HepG2 (cell line): ENCODE data around the gene USF1. TPM values are rescaled to one million over a fixed set of nuclear protein-coding genes. Genes with fewer than 3 reads are reported as not detected.

ENCODE experiments used
- ATAC-seq: fragments of 200-7000 bp; cut with Tn5 transposase; 3 replicates; pipeline ENCODE4 v1.9.1; 2020; ENCODE audit warnings: mild to moderate bottlenecking, moderate library complexity
- BruUV-seq: library from RNA; stranded (reverse); fragments of 400-500 nt; replicated peaks from 2 replicates; lab custom pipeline; 2021; lab: Mats Ljungman, UMichigan
- CTCF ChIA-PET: fragments of 300-600 bp; formaldehyde crosslinking; extraction: SDS; loops from one replicate; lab custom pipeline; 2021; ENCODE audit warnings: low total read pairs, inconsistent platforms, low intra/inter-chr PET ratio; lab: Yijun Ruan, JAX
- POLR2A ChIA-PET: fragments of 350-600 bp; sonication (Branson Sonifier 250); formaldehyde crosslinking; loops from one replicate; lab custom pipeline; 2020; ENCODE audit warnings: antibody characterized with exemption, inconsistent platforms; lab: Yijun Ruan, JAX
- DNase-seq: peaks from one replicate; pipeline ENCODE4 v3.0.0-alpha.2; 2015; ENCODE audit warnings: low spot score
- FAIRE-seq: peaks from 3 replicates; lab custom pipeline; 2011; peaks lifted over from hg19 to GRCh38; lab: Jason Lieb, UNC
- H2AFZ ChIP-seq: one replicate; pipeline ENCODE4 v1.6.1; 2011; ENCODE audit warnings: low read length, inconsistent platforms
- H3K27ac ChIP-seq: fragments of 300-600 bp; 3 replicates; pipeline ENCODE4 v1.8.0; 2011; ENCODE audit warnings: mixed run types, mild to moderate bottlenecking, mixed read lengths, low read length, inconsistent platforms; ENCODE audit not compliant: insufficient read depth; ENCODE audit errors: extremely low read length
- H3K27me3 ChIP-seq, 2 experiments: fragments of 200-600 bp in 1 of 2; 2 replicates in 1 of 2; 3 replicates in 1 of 2; pipeline versions ENCODE4 v1.6.0 to v1.8.0; 2011; ENCODE audit warnings: low read length in 2 of 2, mild to moderate bottlenecking in 2 of 2, moderate library complexity in 2 of 2, inconsistent platforms in 1 of 2; ENCODE audit not compliant: insufficient read depth in 2 of 2, control insufficient read depth in 1 of 2
- H3K36me3 ChIP-seq, 2 experiments: fragments of 200-600 bp in 1 of 2; replicated peaks in 1 of 2; 2 replicates in 1 of 2; 3 replicates in 1 of 2; pipeline versions ENCODE4 v1.5.1 to v1.8.0; 2011; ENCODE audit warnings: low read length in 2 of 2, inconsistent platforms in 1 of 2; ENCODE audit not compliant: insufficient read depth in 2 of 2, control insufficient read depth in 1 of 2
- H3K4me1 ChIP-seq: 2 replicates; pipeline ENCODE4 v1.5.1; 2012; ENCODE audit warnings: low read length, inconsistent platforms; ENCODE audit not compliant: insufficient read depth
- H3K4me2 ChIP-seq: 2 replicates; pipeline ENCODE4 v1.6.0; 2011; ENCODE audit warnings: low read depth, low read length, inconsistent platforms
- H3K4me3 ChIP-seq, 3 experiments: fragments of 200-600 bp in 1 of 3; sonication (generic), shearing (Covaris generic) in 1 of 3; replicated peaks in 1 of 3; 2 replicates each; pipeline ENCODE4 v1.5.1; 2011 to 2016; ENCODE audit warnings: low read length in 3 of 3, inconsistent platforms in 2 of 3, low read depth in 2 of 3, mild to moderate bottlenecking in 2 of 3, control low read depth in 1 of 3, mixed read lengths in 1 of 3; ENCODE audit not compliant: insufficient read depth in 1 of 3
- H3K79me2 ChIP-seq: one replicate; pipeline ENCODE4 v1.6.1; 2011; ENCODE audit warnings: low read length, inconsistent platforms; ENCODE audit not compliant: insufficient read depth
- H3K9ac ChIP-seq: 2 replicates; pipeline ENCODE4 v1.6.0; 2011; ENCODE audit warnings: mild to moderate bottlenecking, low read depth, low read length, inconsistent platforms; ENCODE audit not compliant: insufficient read depth
- H3K9me3 ChIP-seq: 2 replicates; pipeline ENCODE4 v1.5.1; 2012; ENCODE audit warnings: mild to moderate bottlenecking, low read length
- H4K20me1 ChIP-seq: 2 replicates; pipeline ENCODE4 v1.6.0; 2011; ENCODE audit warnings: inconsistent platforms, mild to moderate bottlenecking, low read length, moderate library complexity; ENCODE audit not compliant: insufficient read depth
- HNF4G ChIP-seq, 2 experiments: sonication (generic) in 1 of 2; formaldehyde crosslinking in 1 of 2; IDR thresholded peaks; 2 replicates each; pipeline versions ENCODE4 v1.4.0 to v1.6.1; 2011 to 2020; ENCODE audit warnings: borderline replicate concordance in 2 of 2, low read depth in 2 of 2, mild to moderate bottlenecking in 2 of 2, low read length in 1 of 2, missing genetic modification reagents in 1 of 2, moderate library complexity in 1 of 2
- POLR2G ChIP-seq: fragments of 200-400 bp; formaldehyde crosslinking; IDR thresholded peaks from 2 replicates; pipeline ENCODE4 v1.6.1; 2018; ENCODE audit warnings: mild to moderate bottlenecking, low read depth, low read length, moderate library complexity
- ZNF720 ChIP-seq: sonication (generic); formaldehyde crosslinking; IDR thresholded peaks from 2 replicates; pipeline ENCODE4 v1.4.0; 2020; ENCODE audit warnings: missing genetic modification reagents
- WGBS: methylation state at CpG from one replicate; pipeline ENCODE4 v1.1.6; 2017; ENCODE audit warnings: low lambda C conversion rate; 5-methylcytosine and 5-hydroxymethylcytosine counted together
- in situ Hi-C: cut with HindIII; loops from 2 replicates; pipeline ENCODE4 v1.10.0; 2017; ENCODE audit warnings: low pct_unique_long_range_greater_than_20kb; ENCODE audit not compliant: extremely low pct_ligation_motif_present
- intact Hi-C: fragments of 100-400 bp; cut with micrococcal nuclease; formaldehyde crosslinking; loops from one replicate; pipeline ENCODE4 v1.10.0; 2022; ENCODE audit not compliant: unreplicated experiment
- polyA plus RNA-seq, 8 experiments: library from polyadenylated mRNA; depleted of rRNA in 3 of 8; stranded (reverse) in 7 of 8; unstranded in 1 of 8; fragments of >200 nt; fragmentation: Illumina TruSeq in 4 of 8; extraction: Trizol in 4 of 8; gene quantifications; 2 replicates each; pipeline versions ENCODE4 v1.2.1 to v1.2.3, GENCODE V29; 2011 to 2016; ENCODE audit warnings: low read depth in 4 of 8, missing spikeins in 1 of 8, mixed read lengths in 1 of 8; ENCODE audit not compliant: insufficient read depth in 1 of 8
- total RNA-seq, 5 experiments: library from RNA; depleted of rRNA; stranded (reverse); fragments of >200 nt; fragmentation: Illumina TruSeq; extraction: Trizol; gene quantifications; 2 replicates each; pipeline ENCODE4 v1.2.3, GENCODE V29; 2016; ENCODE audit warnings: low read depth in 1 of 5
- TF ChIP-seq, protein P1 (sequence below): sonication (generic); formaldehyde crosslinking; IDR thresholded peaks from 2 replicates; pipeline ENCODE4 v1.4.0; 2020; ENCODE audit warnings: missing genetic modification reagents
- TF ChIP-seq, protein P2 (sequence below): sonication (generic); formaldehyde crosslinking; conservative IDR thresholded peaks from 2 replicates; pipeline ENCODE4 v1.4.0; 2020; ENCODE audit warnings: mild to moderate bottlenecking, missing genetic modification reagents, moderate library complexity
- TF ChIP-seq, protein P3 (sequence below): sonication (generic); formaldehyde crosslinking; IDR thresholded peaks from 2 replicates; pipeline ENCODE4 v1.8.0; 2022; ENCODE audit warnings: missing genetic modification reagents, mild to moderate bottlenecking, borderline replicate concordance

The USF1 gene
- total and polyA plus RNA-seq, 2 of the 13 experiments (the other 11 are each of a cell fraction or from before 2014, with no cell fraction given) = 26.9 to 39.4 TPM

DNA sequence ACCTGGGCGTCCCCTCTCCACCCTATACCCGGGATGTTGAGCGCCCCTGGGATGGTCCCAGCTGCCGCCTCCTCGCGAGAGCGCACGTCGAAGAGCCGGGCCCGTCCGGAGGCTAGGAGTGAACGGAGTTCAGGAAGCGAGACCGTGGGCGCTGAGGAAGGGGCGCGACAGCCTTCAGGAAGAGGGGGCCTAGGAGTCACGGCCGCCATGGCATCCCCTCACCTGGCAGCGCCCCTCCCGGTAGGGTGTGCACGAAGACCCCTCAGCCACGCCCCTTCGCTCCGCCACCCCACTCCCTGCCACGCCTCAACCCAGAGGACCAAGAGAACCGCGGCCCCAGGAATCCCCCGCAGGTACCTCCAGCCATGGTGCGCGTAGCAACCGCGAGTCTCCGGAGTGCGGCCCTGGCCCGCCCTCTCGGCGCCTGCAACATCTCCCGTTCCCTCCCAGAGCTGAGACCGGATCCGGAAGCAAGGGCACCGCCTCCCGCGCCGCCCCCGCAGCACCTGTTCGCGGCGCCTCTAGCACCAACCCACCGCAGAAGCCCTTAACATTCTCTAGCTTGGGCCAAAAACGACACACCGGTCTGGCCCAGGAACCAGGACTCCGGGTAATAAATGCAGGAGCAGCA is 7.1 kb downstream of the USF1 start, which contains the start of gene TSTD1 (continued):
- TF ChIP-seq, protein P1, sequence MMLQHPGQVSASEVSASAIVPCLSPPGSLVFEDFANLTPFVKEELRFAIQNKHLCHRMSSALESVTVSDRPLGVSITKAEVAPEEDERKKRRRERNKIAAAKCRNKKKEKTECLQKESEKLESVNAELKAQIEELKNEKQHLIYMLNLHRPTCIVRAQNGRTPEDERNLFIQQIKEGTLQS = no peak
- no peak for TF ChIP-seq HNF4G (IDR thresholded peaks at IDR 0.05; ENCODE audit: borderline replicate concordance, low read depth, low read length)
- TF ChIP-seq HNF4G (CRISPR knock-in tag; IDR thresholded peaks at IDR 0.05; ENCODE audit: borderline replicate concordance, low read depth) = no peak

DNA sequence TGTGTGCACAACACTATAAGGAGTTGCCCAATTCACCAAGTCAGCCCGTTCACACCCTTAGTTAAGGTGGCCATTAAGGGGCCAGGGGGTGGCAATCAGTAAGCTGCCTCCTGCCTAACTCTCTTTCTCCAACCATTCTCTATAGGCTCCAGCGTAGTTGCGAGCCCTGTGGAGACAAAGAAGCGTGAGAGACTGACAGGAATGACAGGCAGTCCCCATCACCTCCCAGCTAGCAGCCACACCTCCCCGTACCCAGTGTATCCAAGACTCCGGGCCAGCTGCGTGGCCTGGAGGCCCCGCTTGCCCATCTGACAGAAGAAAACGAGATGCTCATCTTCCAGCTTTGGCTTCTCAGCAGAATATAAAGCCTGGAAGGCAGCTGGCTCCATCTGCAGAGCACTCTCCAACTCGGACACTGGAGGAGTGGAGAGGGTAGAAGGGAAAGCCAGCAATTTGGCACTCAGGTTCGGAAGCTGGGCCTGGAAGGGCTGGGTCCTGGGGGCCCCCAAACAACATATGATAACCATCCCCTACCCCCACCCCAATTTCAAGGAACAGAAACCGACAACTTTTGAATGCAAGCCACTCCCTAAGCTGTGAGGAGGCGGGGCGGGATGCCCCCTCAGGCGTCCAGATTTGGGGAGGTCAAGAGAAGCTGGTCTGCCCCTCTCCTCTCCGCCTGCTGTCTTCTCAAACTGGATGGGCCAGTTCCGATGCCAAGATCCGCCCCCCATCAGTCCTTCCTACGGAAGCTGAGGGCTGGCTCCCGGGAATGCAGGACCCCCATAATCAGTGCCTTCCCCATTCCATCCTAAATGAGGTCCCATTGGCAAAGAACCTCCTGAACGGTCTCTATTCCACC is 7.9 kb downstream of the USF1 start:
- Histone ChIP-seq H3K4me2 (no peak overlapping the region), H3K4me3 (no peak overlapping the region), H3K4me1 (peaks cover 21% of the 10 kb centered on the region), H3K9me3 (no peaks in the 10 kb centered on the region), H2AFZ (no peak overlapping the region), H3K9ac (no peak overlapping the region), H3K36me3 (peaks cover 13 to 35% of the 10 kb centered on the region in 2 experiments), H4K20me1 (no peaks in the 10 kb centered on the region), H3K27me3 (no peaks in the 10 kb centered on the region), H3K79me2 (no peaks in the 10 kb centered on the region), H3K27ac (no peak overlapping the region)
- TF ChIP-seq, protein P2, sequence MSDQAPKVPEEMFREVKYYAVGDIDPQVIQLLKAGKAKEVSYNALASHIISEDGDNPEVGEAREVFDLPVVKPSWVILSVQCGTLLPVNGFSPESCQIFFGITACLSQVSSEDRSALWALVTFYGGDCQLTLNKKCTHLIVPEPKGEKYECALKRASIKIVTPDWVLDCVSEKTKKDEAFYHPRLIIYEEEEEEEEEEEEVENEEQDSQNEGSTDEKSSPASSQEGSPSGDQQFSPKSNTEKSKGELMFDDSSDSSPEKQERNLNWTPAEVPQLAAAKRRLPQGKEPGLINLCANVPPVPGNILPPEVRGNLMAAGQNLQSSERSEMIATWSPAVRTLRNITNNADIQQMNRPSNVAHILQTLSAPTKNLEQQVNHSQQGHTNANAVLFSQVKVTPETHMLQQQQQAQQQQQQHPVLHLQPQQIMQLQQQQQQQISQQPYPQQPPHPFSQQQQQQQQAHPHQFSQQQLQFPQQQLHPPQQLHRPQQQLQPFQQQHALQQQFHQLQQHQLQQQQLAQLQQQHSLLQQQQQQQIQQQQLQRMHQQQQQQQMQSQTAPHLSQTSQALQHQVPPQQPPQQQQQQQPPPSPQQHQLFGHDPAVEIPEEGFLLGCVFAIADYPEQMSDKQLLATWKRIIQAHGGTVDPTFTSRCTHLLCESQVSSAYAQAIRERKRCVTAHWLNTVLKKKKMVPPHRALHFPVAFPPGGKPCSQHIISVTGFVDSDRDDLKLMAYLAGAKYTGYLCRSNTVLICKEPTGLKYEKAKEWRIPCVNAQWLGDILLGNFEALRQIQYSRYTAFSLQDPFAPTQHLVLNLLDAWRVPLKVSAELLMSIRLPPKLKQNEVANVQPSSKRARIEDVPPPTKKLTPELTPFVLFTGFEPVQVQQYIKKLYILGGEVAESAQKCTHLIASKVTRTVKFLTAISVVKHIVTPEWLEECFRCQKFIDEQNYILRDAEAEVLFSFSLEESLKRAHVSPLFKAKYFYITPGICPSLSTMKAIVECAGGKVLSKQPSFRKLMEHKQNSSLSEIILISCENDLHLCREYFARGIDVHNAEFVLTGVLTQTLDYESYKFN (CRISPR knock-in tag) = no peak
- no peak for TF ChIP-seq ZNF720
- TF ChIP-seq POLR2G = peak; percentile 16; the same call in 1 of the 2 replicates
- TF ChIP-seq, protein P3, sequence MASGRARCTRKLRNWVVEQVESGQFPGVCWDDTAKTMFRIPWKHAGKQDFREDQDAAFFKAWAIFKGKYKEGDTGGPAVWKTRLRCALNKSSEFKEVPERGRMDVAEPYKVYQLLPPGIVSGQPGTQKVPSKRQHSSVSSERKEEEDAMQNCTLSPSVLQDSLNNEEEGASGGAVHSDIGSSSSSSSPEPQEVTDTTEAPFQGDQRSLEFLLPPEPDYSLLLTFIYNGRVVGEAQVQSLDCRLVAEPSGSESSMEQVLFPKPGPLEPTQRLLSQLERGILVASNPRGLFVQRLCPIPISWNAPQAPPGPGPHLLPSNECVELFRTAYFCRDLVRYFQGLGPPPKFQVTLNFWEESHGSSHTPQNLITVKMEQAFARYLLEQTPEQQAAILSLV (CRISPR knock-in tag) = no peak
- ChIA-PET POLR2A (no interaction called here), CTCF (no interaction called here)
- 95% methylated on average over 18 of the region's 21 CpGs for WGBS
- in situ Hi-C loops (no loop called here), intact Hi-C loops (no loop called here)
- DNase-seq = no peak
- ATAC-seq = no peak
- no TSS peak for BruUV-seq
- FAIRE-seq = no peak
